LNCAP (cell line): ENCODE data around the gene RNPS1.

ENCODE experiments used
- TF ChIP-seq, protein P1 (sequence below): fragments of 450-650 bp; IDR thresholded peaks from 2 replicates; pipeline ENCODE4 v1.5.1; 2017; ENCODE audit warnings: mild to moderate bottlenecking

RNPS1 gene

DNA sequence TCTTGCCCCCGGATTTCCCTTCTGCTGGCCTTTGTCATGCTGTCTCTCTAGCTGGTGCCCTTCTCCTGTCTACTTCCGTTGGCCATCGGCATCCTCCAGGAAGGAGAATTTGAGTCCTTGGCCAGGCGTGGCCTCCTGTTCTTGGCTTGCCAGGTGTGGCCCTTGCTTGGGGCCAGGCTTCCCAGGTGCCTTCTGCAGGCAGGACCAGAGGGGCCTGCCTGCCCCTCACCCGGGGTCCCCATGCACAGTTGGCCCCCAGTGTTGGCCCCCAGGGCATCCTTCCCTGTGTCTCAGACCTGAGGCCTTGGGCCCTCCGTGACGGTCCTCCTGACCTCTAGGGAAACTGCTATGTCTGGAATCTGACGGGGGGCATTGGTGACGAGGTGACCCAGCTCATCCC is 60.1 kb downstream of the RNPS1 start:
- TF ChIP-seq, protein P1, sequence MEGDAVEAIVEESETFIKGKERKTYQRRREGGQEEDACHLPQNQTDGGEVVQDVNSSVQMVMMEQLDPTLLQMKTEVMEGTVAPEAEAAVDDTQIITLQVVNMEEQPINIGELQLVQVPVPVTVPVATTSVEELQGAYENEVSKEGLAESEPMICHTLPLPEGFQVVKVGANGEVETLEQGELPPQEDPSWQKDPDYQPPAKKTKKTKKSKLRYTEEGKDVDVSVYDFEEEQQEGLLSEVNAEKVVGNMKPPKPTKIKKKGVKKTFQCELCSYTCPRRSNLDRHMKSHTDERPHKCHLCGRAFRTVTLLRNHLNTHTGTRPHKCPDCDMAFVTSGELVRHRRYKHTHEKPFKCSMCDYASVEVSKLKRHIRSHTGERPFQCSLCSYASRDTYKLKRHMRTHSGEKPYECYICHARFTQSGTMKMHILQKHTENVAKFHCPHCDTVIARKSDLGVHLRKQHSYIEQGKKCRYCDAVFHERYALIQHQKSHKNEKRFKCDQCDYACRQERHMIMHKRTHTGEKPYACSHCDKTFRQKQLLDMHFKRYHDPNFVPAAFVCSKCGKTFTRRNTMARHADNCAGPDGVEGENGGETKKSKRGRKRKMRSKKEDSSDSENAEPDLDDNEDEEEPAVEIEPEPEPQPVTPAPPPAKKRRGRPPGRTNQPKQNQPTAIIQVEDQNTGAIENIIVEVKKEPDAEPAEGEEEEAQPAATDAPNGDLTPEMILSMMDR = no peak

DNA sequence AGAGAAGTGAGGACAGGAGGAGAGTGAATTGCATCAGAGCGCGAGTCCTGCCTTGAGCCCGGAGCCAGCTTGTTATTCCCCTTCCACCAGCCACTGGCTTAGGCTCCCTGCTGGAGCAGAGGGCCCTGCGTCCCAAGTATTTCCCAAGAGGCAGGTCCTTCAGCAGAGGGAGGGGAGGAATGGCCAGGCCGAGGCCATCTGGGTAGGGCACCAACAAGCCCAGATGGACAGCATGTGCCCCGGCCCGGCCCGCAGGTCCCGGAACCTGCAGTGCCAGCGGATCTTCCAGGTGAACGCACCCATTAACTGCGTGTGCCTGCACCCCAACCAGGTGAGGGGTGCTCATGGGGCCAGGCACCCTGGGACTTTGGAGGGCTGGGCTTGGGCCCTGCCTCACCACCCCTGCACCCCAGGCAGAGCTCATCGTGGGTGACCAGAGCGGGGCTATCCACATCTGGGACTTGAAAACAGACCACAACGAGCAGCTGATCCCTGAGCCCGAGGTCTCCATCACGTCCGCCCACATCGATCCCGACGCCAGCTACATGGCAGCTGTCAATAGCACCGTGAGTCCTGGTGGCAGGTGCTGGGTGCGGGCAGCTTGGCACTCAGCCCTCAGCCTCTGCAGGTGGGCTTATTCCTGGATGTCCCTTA is 61.0 kb downstream of the RNPS1 start:
- TF ChIP-seq, protein P1 = no peak

DNA sequence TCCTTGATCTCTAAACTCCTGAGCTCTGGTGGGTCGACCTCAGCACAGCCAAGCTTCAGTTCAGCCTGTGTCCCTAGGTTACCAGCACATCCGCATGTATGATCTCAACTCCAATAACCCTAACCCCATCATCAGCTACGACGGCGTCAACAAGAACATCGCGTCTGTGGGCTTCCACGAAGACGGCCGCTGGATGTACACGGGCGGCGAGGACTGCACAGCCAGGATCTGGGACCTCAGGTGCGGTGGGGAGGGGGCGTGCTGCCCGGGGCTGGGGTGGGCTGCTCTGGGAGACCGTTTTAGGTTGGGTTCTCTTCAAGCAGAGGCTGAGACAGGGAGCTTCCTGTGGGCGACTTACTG is 61.5 kb downstream of the RNPS1 start:
- TF ChIP-seq, protein P1 = no peak

DNA sequence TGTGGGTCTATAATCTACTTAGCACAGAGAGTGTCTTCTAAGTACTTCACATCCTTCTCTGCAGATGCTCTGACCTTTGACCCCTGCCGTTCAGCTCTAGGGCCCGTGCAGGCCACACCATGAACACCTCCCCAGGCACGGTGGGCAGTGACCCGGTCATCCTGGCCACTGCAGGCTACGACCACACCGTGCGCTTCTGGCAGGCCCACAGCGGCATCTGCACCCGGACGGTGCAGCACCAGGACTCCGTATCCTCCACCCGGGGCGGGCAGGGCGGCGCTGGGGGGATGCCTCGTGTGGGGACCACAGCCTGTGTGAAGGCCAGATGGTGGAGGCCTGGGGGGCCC is 62.0 kb downstream of the RNPS1 start:
- TF ChIP-seq, protein P1 = no peak

DNA sequence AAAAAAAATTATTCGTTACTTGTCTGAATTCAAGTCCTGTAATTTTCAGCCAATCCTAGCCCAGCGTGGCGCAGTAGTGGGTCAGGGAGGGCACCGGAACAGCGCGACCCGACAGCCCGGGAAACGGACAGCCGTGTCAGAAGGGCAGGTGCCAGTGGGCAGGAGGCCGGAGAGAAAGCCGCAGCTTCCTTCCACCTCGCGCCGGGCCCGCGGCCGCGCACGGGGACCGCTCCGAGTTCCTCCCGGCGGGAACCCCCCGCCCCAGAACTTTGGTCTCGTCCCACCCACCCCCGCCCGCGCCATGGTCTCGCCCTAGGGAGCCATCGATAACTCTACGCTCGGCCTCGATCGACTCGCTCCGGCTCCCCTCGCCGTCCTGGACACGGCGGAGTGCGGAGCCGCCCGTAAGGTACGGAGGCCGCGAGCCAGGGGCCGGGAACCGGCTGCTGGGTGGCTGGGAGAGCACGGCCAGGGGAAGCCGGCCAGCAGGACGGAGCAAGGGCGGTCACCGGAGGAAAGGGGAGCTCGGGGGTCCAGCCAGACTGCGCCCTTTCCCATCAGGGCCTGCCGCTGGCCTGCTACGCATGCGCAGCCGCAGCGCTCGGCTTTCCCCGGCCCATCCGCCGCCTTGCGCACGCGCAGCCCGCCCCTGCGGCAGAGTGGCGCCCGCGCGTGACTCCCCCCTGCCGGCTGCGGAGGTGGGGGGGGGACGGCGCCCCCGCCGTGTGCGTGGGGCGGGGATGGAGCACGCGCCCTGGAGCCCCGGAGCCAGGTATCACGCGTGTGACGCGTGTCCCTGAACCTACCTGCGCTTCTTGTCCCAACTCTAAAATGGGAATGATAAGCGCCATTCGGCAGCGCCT is 62.6 kb downstream of the RNPS1 start, which contains the start of gene MLST8:
Gene MLST8 (plus strand): TSS at position 351 of the 863 bp plus-strand sequence. CDS start 632 bp downstream, outside the sequence.
- TF ChIP-seq, protein P1 = no peak

DNA sequence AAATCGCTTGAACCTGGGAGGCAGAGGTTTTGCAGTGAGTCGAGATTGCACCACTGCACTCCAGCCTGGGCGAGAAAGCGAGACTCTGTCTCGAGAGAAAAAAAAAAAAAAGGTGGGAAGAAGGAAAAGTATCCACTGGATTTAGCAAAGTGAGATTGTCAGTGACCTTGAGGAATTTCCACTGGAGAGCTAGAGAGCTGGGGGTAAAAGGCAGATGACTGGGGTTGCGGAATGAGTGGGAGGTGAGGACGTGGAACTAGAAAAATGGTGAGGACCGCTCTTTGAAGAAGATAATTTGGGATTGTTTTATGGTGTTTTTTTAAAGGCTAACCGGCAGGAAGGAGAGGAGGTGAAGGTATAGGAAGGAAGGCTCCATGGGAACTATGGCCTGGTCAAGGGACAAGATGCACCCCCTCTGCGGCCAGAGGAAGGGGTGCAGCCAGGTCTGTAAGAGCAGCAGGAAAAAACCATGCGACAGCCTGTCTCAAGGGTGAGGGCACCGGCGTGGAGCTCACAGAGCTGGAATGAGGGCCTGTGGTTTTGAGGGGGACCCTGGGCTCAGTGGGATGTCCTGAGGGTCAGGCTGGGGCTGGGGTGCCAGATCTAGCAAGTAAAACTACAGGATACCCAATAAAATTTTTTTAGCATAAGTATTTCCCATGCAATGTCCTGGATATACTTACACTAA is 63.4 kb downstream of the RNPS1 start:
- TF ChIP-seq, protein P1 = no peak
